ENCODE measurements around the gene MED12.

- no peak for TF ChIP-seq CTCF (IDR thresholded peaks at IDR 0.05)
- no peak for TF ChIP-seq EP300 (IDR thresholded peaks at IDR 0.05)
- no peak for TF ChIP-seq POLR2A (IDR thresholded peaks at IDR 0.05)
- no peak for TF ChIP-seq POLR2AphosphoS5 (IDR thresholded peaks at IDR 0.05)
These were observed 40.2 kb downstream of the MED12 start for GRCh38 chrX:71158603-71159002.

Measured in stomach (tissue), 4 donors.